Measurements from ENCODE around the gene SMG1. TPM values are rescaled to one million over a fixed set of nuclear protein-coding genes. Genes with fewer than 3 reads are reported as not detected.

The SMG1 gene
- total RNA-seq, 1 experiment from 2014 or later, result 105 TPM

DNA sequence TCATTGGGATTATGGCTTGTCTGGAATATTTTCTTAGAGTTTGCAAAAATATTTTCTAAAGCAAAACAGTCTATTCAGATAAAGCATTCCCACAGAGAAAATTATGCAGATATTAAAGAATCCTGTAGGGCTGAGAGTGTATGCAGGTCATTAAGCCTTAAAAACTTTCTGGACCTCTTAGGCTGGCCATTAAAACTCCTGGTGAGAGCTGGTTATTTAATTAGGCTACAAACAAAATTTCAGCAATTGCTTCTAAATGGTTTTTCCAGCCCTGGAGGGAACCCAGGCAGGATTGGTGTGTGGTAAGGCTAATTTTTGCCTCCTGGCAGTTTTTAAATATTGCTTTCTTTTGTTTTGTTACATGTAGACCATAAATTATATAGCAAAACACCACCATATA, 27.3 kb upstream of the SMG1 start:
- Histone ChIP-seq H3K27me3 (replicated peaks; ENCODE audit: insufficient read depth, low read depth, low read length, poor library complexity) (no peaks in the 10 kb centered on the region), H3K4me1 (ENCODE audit: insufficient read depth, low read length, poor library complexity, severe bottlenecking) (peaks cover 6% of the 10 kb centered on the region), H3K4me3 (ENCODE audit: low read depth, low read length, poor library complexity, severe bottlenecking) (no peak overlapping the region), H3K27ac (ENCODE audit: low read depth, low read length, poor library complexity, severe bottlenecking) (no peak overlapping the region), H3K9me3 (ENCODE audit: low read depth, low read length, poor library complexity, severe bottlenecking) (no peaks in the 10 kb centered on the region), H3K36me3 (ENCODE audit: insufficient read depth, low read length, poor library complexity, severe bottlenecking) (no peaks in the 10 kb centered on the region)
- CTCF ChIA-PET, result no interaction called here
- intact Hi-C loops (cut with micrococcal nuclease; ENCODE audit: unreplicated experiment), result no loop called here
- POLR2A ChIA-PET (ENCODE audit: low non-redundant PET), result no interaction called here
- DNase-seq (ENCODE audit: low spot score), result no peak
- BruUV-seq (replicated peaks), result no TSS peak
- no peak for TF ChIP-seq EZH2 (IDR thresholded peaks at IDR 0.05; ENCODE audit: borderline replicate concordance, low read depth, low read length, poor library complexity, severe bottlenecking)
- TF ChIP-seq, protein P1, sequence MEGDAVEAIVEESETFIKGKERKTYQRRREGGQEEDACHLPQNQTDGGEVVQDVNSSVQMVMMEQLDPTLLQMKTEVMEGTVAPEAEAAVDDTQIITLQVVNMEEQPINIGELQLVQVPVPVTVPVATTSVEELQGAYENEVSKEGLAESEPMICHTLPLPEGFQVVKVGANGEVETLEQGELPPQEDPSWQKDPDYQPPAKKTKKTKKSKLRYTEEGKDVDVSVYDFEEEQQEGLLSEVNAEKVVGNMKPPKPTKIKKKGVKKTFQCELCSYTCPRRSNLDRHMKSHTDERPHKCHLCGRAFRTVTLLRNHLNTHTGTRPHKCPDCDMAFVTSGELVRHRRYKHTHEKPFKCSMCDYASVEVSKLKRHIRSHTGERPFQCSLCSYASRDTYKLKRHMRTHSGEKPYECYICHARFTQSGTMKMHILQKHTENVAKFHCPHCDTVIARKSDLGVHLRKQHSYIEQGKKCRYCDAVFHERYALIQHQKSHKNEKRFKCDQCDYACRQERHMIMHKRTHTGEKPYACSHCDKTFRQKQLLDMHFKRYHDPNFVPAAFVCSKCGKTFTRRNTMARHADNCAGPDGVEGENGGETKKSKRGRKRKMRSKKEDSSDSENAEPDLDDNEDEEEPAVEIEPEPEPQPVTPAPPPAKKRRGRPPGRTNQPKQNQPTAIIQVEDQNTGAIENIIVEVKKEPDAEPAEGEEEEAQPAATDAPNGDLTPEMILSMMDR (conservative IDR thresholded peaks at IDR 0.05; ENCODE audit: low read depth, low read length), result no peak

DNA sequence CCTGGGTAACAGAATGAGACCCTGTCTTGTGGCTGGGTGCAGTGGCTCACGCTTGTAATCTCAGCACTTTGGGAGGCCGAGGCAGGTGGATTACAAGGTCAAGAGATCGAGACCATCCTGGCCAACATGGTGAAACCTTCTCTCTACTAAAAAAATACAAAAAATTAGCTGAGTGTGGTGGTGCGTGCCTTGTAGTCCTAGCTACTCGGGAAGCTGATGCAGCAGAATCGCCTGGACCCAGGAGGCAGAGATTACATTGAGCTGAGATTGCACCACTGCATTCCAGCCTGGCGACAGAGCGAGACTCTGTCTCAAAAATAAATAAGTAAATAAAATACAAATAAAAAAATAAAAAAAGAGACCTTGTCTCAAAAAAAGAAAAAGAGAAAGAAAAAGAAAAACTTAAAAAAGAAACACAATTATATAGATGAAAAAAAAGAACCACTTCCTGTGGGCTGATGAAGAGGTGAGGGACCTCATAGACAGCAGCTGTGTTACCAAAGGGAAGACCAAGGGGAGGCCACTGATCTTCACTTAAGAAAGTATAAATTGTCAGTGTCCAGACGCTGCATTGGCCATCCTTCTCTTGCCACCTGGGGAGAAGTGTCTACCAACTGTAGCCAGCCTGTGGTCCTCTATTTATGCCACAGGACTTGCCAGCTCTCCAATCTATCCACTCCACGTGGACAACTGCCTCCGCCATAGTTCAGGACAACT, 24.4 kb upstream of the SMG1 start:
- Histone ChIP-seq H3K4me3 (ENCODE audit: low read depth, low read length, poor library complexity, severe bottlenecking) (no peak overlapping the region), H3K4me1 (ENCODE audit: insufficient read depth, low read length, poor library complexity, severe bottlenecking) (no peaks in the 10 kb centered on the region), H3K9me3 (ENCODE audit: low read depth, low read length, poor library complexity, severe bottlenecking) (no peaks in the 10 kb centered on the region), H3K36me3 (ENCODE audit: insufficient read depth, low read length, poor library complexity, severe bottlenecking) (no peaks in the 10 kb centered on the region), H3K27ac (ENCODE audit: low read depth, low read length, poor library complexity, severe bottlenecking) (no peak overlapping the region), H3K27me3 (replicated peaks; ENCODE audit: insufficient read depth, low read depth, low read length, poor library complexity) (no peaks in the 10 kb centered on the region)
- intact Hi-C loops (cut with micrococcal nuclease; ENCODE audit: unreplicated experiment), result no loop called here
- no TSS peak for BruUV-seq (replicated peaks)
- ChIA-PET CTCF (no interaction called here), POLR2A (ENCODE audit: low non-redundant PET) (no interaction called here)
- DNase-seq (ENCODE audit: low spot score), result no peak
- TF ChIP-seq, protein P1 (conservative IDR thresholded peaks at IDR 0.05; ENCODE audit: low read depth, low read length), result no peak
- no peak for TF ChIP-seq EZH2 (IDR thresholded peaks at IDR 0.05; ENCODE audit: borderline replicate concordance, low read depth, low read length, poor library complexity, severe bottlenecking)

DNA sequence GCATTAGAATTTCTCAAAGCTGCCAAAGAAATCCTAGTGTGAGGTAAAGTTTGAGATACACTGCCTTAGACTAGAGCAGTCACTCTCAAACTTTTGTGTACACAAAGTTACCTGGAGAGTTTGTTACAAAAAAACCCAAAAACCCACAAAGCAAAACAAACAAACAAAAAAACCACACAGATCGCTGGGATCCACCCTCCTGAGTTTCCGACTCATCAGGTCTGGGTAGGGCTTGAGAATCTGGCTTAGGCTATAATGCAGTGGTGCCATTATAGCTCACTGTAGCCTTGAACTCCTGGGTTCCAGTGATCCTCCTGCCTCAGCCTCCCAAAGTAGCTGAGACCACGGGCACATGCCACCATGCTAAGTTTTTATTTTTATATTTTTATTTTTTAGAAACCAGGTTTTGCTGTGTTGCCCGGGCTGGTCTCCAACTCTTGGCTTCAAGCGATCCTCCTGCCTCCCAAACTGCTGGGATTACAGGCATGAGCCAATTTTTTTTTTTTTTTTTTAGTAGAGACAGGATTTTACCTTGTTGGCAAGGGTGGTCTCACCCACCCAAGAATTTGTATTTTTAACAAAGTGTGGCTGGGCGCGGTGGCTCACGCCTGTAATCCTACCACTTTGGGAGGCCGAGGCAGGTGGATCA, 22.3 kb upstream of the SMG1 start:
- no peak for DNase-seq (ENCODE audit: low spot score)
- POLR2A ChIA-PET (ENCODE audit: low non-redundant PET), result no interaction called here
- CTCF ChIA-PET, result no interaction called here
- H3K4me3 ChIP-seq (ENCODE audit: low read depth, low read length, poor library complexity, severe bottlenecking), result no peak overlapping the region
- H3K27me3 ChIP-seq (replicated peaks; ENCODE audit: insufficient read depth, low read depth, low read length, poor library complexity), result no peaks in the 10 kb centered on the region
- TF ChIP-seq, protein P1 (conservative IDR thresholded peaks at IDR 0.05; ENCODE audit: low read depth, low read length), result no peak
- TF ChIP-seq EZH2 (IDR thresholded peaks at IDR 0.05; ENCODE audit: borderline replicate concordance, low read depth, low read length, poor library complexity, severe bottlenecking), result no peak
- no peak overlapping the region for H3K27ac ChIP-seq (ENCODE audit: low read depth, low read length, poor library complexity, severe bottlenecking)
- BruUV-seq (replicated peaks), result no TSS peak
- intact Hi-C loops (cut with micrococcal nuclease; ENCODE audit: unreplicated experiment), result no loop called here
- H3K9me3 ChIP-seq (ENCODE audit: low read depth, low read length, poor library complexity, severe bottlenecking), result no peaks in the 10 kb centered on the region
- H3K4me1 ChIP-seq (ENCODE audit: insufficient read depth, low read length, poor library complexity, severe bottlenecking), result no peaks in the 10 kb centered on the region
- no peaks in the 10 kb centered on the region for H3K36me3 ChIP-seq (ENCODE audit: insufficient read depth, low read length, poor library complexity, severe bottlenecking)
